GM10847 (cell line): ENCODE data around the gene SYPL1.

Source experiments
- POLR2A ChIP-seq: IDR thresholded peaks from 2 replicates; pipeline ENCODE4 v1.6.1; 2011; ENCODE audit not compliant: insufficient read length; ENCODE audit errors: extremely low read depth

Gene SYPL1

GRCh38 chr7:106056513-106057203, 55.5 kb downstream of the SYPL1 start:
- no peak for TF ChIP-seq POLR2A

GRCh38 chr7:106054971-106055532, 57.1 kb downstream of the SYPL1 start:
- TF ChIP-seq POLR2A, result no peak

GRCh38 chr7:106054156-106054910, 57.8 kb downstream of the SYPL1 start:
- TF ChIP-seq POLR2A, result no peak

GRCh38 chr7:106053109-106053508, 59.0 kb downstream of the SYPL1 start:
- no peak for TF ChIP-seq POLR2A

GRCh38 chr7:106052681-106053080, 59.4 kb downstream of the SYPL1 start:
- no peak for TF ChIP-seq POLR2A

- no peak for TF ChIP-seq POLR2A
Observed at GRCh38 chr7:106050746-106051117, 61.4 kb downstream of the SYPL1 start.

- no peak for TF ChIP-seq POLR2A
Observed at GRCh38 chr7:106050002-106050745, 61.9 kb downstream of the SYPL1 start.

GRCh38 chr7:106049139-106049752, 62.9 kb downstream of the SYPL1 start:
- TF ChIP-seq POLR2A, result no peak

GRCh38 chr7:106048706-106049020, 63.4 kb downstream of the SYPL1 start:
- TF ChIP-seq POLR2A, result no peak

- TF ChIP-seq POLR2A, result no peak
Observed at GRCh38 chr7:106047818-106048705, 64.0 kb downstream of the SYPL1 start.

GRCh38 chr7:106047184-106047583, 64.9 kb downstream of the SYPL1 start:
- no peak for TF ChIP-seq POLR2A

- no peak for TF ChIP-seq POLR2A
Observed at GRCh38 chr7:106045586-106045985, 66.5 kb downstream of the SYPL1 start.

GRCh38 chr7:106045139-106045538, 67.0 kb downstream of the SYPL1 start:
- no peak for TF ChIP-seq POLR2A

GRCh38 chr7:106042196-106042611, 69.9 kb downstream of the SYPL1 start:
- no peak for TF ChIP-seq POLR2A
